NCI-H1417 treated with DMSO at 0.1 percent for 48 hours (cell line): ENCODE data around the gene BIRC2.

Source experiments
- DNase-seq: peaks from one replicate; lab custom pipeline; 2025; lab: John Stamatoyannopoulos, UW

Gene BIRC2

DNA sequence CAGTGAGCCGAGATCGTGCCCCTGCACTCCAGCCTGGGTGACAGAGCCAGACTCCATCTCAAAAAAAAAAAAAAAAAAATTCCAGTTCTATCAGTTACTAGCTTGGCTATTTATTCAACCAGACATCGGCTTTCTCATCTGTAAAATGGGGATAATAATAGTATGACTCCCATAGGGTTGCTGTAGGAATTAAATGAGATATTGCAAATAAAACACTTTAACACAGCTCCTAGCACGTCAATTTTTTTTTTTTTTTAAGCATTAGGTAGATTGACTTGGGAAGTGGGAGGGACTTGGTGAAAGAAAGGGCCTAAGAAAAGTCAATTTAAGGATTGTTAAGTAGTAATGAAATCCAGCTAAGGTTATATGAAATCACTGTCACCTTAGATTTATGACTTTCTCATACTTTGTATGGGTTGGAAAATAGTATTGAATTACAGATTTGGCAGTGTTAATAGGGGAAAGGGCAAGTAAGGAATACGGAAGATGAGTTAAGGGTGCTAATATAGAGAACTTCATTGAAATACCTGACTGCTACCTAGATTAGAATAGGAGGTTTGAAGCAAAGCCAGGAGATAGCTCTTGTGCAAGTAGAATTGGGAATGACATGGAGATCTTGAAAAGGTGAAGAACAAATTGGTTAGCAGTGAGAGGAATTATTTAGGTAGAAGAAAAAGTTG, 28.8 kb downstream of the BIRC2 start:
- no peak for DNase-seq

DNA sequence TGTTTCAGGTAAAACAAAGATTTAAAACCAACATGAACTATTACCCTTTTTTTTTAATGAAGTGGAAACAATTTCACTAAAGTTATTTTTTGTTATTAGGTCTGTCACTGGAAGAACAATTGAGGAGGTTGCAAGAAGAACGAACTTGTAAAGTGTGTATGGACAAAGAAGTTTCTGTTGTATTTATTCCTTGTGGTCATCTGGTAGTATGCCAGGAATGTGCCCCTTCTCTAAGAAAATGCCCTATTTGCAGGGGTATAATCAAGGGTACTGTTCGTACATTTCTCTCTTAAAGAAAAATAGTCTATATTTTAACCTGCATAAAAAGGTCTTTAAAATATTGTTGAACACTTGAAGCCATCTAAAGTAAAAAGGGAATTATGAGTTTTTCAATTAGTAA, 30.9 kb downstream of the BIRC2 start:
- no peak for DNase-seq

DNA sequence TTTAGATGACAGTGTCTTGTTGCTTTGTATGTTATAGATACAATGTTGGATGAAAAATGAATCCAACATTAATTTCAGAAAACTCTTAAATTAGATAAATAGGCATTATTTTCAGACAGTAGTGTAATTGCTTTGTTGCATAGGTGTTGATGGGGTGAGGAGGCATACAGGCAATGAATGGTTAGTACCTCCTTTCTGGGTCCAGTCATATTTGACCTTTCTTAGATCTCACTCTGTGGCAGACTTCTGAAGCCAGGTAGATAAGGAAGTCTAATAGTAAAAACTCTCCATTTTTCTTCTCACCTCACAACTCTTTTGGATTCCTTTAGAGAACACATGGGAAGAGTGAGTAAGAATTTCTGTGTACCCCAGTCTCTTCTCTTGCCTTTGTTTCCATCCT, 31.8 kb downstream of the BIRC2 start:
- no peak for DNase-seq

DNA sequence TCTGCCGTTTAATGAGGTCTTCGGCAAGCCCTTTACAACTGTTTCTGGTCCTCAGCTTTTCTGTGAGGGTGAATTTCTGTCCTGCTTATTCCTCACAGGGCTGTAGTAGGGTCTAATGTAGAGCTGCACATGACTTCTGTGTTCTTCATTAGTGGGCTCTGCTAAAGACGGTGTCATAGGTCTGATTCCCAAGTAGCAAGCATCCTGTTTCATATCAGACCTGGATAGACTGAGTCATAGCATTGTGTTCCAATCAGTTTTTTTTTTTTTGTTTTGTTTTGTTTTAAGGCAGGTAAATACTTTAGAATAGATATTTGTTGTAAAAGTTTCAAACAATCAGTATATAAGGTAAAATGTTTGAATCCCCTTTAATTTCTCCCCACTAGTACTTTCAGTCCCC, 35.4 kb downstream of the BIRC2 start:
- DNase-seq, result no peak

DNA sequence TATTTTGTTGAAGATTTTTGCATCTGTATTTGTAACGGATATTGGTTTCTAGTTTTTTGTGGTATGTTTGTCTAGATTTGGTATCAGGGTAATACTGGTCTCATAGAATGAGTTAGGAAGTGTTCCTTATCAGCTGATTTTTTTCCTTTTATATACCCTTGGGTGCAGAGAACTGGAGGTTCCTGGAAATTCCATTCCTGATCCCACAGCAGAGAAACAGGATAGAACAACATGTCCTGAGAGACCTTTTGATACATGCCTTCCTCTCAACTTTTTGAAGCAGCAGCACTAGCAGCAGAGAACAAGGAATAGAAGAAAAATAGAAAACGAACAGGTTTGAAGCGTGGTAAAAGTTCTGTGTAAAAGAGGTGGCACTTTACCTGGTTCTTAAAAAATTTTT, 36.8 kb downstream of the BIRC2 start:
- no peak for DNase-seq

DNA sequence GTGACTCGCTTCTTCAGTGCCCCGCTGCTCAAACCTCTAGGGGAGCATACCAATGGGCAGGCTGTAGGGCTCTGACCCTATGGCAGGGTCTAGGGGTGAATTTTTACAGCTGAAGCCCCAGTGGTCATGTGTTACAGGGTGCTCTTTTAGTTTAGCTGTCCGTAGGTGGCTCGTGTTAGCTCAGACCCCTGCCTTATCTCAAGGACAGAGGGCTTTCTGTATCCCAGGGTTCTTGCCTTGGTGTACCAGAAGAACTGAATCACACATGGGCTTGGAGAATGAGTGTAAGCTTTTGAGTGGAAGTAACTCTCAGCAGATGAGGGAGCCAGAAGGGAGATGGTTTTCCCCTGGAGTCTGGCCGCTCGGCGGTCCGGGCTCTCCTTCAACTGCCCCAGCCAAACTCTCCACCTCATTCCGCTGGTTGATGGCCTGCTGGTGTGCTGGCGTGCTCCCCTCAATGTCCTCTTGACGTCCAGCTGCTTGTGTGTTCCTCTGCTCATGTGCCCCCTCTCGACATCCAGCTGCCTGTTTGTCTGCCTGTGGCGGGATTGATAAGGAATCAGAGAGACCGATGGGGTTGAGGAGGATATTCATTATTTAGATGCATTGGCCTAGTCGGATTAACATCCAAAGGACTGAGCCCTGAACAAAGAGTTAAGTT, 37.5 kb downstream of the BIRC2 start:
- no peak for DNase-seq

DNA sequence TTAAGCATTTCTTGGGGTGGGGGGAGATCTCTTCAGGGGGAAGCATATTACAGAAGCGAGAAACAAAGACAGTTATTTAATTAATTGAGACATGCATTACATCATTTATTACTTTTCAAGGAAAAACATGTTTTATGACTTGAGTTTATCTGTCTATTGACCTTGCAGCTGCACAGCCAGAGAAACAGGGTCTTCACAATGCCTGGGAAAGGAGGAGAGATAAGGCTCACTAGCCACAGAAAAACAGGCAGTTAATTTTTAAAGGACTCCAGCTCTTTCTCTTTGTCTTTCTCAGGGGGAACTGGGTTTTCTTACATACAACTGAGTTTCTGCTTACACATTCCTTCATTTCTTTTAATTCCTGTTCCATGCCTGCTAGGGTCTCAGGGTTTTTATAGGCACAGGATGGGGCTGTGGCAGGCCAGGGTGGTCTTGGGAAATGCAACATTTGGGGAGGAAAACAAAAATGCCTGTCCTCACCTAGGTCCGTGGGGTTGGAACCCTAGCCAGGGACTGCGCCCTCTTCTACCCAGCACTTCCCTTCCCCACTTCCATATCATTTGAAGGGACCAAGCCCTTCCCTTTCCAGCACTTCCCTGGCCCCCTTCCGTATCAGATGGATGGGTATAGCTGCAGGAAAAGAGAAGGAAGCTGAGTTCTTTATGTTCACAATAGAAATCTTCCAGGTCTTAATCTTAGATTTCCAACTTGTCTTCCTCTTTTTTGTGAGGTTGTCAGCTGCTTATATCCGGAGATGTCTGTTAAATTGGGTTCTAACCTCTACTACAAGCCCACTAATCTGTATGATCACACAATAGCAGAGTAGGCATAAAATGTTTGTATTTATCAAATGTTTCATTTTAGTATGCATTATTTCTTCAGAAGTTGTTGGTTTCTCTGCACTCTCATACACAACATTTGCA, 38.3 kb downstream of the BIRC2 start:
- no peak for DNase-seq

DNA sequence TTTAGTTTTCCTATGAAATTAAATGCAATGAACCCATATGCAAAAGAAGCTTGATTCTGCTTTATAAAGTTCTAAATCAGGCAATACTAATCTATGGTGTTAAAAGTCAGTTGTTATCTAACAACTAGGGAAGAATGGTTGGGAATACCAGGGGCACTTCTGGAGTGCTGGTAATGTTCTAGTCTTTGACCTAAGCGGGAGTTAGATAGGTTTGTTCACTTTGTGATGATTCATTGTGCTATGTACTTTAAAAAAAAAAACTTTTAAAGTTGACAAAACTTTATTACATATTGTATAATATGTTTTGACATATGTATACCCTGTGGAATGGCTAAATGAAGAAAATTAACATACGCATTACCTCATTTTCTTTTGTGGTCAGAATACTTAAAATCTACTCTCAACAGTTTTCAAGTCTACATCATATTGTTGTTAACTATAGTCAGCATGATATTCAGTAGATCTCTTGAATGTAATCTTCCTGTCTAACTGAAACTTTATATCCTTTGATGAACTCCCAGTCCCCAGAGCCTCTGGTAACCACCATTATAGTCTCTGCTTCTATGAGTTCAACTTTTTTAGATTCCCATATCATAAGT, 39.2 kb downstream of the BIRC2 start:
- no peak for DNase-seq

DNA sequence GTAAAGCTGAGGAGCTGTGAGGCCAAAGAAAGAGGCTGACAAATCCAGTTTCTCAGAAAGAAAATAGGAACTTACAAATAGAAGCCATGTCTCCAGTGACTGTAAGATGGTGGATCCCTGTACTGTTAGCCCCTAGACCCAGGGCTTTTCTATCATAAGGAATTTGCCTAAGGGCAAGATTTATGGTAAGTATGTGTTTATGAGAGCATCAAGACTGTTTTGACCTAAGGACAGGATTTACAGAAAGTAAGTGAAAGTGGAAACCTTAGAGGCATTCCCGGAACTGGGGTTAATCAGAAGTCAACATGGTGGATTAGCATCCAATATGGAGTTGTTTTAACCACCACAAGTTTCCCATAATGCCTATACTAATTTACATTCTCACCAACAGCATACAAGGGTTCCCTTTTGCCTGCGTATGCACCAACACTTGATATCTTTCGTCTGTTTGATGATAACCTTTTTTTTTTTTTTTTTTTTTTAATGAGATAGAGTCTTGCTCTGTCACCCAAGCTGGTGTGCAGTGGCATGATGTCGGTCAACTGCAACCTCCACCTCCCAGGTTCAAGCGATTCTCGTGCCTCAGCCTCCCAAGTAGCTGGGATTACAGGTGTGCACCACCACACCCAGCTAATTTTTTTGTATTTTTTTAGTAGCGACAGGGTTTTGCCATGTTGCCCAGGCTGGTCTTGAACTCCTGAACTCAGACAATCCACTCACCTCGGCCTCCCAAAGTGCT, 40.2 kb downstream of the BIRC2 start:
- no peak for DNase-seq

DNA sequence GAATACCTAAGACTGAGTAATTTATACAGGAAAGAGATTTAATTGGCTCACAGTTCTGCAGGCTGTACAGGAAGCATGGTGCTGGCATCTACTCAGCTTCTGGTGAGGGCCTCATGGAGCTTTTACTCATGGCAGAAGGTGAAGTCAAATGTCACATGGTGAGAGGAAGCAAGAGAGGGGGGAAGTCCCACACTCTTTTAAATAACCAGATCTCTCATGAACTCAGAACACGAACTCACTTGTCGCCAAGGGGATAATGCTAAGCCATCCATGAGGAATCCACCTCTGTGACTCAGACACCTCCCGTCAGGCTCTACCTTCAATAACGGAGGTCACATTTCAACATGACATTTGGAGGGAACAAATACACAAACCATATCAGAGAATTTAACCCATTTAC, 42.2 kb downstream of the BIRC2 start:
- DNase-seq, result no peak

DNA sequence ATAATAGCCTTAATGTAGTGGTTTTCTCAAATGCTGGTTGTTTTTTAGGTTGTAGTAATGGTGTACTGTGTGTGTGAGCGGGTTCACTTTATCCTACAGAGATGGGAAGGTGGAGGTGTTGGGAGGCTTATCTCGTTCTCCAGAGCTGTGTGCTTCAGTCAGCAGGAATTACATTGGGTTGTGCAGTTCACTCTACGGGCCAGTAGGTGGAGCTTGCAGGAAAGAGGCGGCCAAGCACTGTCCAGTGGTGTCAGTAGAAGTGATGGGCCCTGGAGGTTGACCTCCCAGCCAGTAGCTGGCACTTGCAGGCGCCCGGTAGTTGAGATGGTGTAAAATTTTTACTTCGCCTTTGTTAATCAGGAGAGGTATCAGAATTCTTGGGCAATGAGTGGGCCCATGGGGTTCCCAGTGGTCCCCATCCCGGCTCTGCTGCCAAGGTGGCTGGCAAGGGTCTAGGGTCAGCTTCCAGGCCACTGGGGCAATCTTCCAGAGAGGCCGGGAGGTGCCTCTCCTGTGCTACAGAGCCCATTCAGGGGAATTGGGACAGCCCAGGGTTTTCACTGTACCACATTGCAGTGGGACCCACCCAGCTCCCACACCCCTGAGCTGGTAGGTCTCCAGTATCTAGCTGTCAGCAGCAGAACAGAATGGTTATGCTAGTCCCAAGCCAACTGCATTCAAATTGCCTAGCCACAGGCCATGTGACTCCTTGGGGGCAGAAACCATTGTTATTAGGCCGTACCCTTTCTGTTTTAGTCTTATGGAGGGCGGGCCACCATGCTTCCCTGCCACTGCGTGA, 43.9 kb downstream of the BIRC2 start:
- peak; percentile 43 for DNase-seq

DNA sequence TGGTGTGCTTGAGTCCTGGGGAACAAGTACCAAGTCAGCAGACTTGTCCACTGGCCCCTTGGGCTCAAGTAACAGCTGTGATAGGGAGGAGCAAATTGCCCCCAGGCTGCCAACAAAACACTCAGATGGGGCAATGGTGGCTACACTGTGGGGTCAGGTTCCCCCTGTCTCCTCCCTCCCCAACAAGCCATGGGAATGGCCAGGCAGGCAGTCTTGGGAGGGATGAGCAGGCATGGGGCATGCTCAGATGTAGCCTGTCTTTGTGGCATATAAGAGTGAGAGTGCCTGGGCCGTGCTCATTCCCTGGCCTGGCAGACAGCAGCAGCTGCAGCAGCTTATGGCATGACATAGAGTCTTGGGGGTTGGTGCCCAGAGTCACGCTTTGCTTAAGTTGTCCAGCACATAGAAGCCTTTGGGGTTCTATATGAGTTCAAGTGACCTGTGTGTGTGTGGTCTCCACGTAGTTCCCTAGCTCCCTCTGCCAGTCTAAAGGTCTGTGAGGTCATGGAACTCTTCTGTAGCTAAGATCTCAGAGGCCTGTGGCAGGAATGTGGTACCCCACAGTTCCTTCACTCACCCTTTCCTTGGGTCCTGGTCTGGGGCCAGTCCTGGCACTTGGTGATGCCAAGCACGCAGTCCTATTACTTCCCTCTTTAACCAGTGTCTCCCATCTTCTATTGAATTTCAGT, 44.7 kb downstream of the BIRC2 start:
- no peak for DNase-seq

DNA sequence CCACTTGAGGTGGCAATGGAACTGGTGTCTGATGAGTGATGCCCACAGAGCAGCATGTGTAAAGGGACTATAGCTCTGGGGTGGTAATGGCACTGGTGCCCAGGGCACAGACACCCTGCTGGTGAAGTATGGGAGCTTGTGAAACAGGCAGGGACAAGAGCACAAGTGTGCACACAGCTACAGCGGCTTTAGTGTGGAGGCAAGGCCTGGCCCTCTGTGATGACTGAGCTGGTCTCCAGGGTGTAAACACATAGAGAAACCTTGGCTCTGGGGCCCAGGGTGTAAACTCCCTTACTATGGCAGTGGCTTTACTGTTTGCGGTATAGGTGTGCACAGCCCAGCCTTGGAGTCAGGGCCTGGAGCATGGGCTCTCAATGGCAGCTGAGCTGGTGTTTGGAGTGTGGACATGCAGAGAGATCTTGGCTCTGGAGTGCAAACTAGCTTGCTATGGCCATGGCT, 46.3 kb downstream of the BIRC2 start:
- no peak for DNase-seq

DNA sequence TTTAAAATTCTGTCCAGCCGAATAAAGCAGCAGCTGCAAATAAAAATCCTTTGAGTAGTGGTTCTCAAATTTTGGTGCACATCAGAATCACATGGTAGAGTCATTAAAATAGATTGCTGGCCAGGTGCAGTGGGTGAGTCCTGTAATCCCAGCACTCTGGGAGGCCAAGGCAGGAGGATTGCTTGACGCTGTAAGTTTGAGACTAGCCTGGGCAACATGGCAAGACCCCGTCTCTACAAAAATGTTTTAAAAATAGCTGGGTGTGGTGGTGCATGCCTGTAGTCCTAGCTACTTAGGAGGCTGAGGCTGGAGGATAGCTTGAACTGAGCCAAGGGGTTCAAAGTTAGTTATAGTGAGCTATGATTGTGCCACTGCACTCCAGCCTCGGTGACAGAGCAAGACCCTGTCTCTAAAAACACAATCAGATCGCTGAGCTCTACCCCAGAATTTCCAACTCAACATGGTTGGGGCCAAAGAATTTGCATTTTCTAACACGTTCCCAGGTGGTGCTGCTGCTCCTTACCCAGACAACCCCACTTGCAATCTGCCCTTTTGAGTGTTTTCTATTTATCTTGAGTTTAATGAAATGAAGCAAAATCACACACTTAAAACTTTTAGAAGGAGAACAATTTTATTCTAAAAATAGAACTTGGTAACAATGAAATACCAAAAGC, 48.8 kb downstream of the BIRC2 start:
- DNase-seq, result no peak

DNA sequence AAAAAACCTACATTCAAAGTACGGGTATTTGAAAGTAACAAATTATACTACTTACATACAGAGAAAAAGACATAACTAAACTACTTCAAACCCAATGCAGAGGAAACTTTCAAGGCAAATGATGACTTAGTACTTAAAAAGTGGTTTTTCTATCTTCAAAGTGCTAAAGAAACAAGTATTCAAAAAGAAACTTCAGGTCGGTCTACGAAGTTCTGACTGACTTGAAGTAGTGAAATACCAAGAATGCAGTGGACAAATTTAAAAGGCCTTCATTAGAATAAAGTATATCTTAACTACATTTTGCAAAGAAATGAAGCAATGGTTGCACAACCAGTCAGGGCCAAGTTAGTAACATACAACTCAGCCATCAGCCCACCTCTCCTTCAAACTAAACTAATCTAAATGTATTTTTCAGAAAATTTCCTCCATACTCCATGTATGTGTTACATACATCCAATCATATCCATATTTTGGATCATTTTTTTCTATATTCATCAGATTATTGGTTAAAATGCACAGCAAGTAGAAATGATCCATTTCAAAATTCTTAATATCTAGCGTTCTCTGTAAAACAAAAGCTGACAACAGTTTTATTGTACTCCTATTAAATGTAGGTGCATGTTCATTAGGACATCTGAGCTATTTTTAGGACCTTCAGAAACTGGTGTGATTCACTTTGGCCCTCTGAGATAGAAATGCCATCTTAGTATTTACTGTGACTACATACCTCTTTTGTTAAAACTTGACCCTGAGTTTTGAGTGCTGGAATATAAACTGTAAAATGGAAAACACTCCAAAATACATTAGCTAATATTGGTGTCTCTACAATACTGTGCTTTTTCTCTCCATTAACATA, 49.9 kb downstream of the BIRC2 start:
- no peak for DNase-seq

DNA sequence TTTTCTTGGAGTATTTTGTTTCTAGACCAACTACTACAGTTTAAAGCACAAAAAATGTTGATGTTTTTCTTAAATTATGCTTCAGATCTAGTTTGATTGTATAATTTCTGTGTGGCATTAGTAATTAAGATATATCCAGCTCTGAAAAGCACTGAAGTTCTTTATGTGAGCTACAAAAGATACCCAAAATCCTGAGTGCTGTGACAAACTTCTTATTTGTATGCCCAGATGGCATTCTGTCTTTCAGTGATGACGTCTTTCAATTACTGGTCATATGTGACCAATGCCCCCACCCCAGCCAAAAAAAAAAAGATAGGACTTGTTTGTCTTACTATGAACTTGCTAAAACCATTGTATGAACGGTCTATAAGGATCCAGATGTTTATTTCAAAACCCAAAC, 51.3 kb downstream of the BIRC2 start:
- DNase-seq, result no peak

DNA sequence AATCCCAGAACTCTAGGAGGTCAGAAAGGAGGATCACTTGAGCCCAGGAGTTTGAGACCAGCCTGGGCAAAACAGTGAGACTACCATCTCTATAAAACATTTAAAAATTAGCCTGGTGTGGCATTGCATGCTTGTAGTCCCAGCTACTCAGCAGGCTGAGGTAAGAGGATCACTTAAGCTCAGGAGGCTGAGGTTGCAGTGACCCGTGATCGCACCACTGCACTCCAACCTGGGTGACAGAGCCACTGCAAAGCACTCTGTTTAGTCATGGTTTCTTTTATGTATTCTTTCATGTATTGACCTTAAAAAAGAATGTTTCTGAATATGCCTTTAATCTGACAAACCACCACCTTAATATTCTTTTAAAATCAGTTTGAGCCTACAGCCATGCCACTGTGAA, 52.2 kb downstream of the BIRC2 start:
- DNase-seq, result no peak

DNA sequence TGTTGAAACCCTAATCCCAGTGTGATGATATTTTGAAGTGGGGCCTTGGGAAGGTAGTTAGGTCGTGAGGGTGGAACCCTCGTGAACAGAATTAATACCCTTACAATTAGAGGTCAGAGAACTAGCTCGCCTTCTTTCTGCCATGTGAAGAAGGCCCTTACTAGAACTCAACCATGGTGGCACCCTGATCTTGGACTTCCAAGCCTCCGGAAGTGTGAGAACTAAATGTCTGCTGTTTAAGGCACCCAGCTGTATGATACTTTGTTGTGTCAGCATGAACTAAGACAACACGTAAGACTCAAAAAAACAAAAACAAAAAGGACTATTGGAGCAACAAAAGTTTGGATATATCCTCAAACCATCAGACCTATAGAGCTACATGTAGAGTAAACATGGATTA, 53.6 kb downstream of the BIRC2 start:
- DNase-seq, result no peak

DNA sequence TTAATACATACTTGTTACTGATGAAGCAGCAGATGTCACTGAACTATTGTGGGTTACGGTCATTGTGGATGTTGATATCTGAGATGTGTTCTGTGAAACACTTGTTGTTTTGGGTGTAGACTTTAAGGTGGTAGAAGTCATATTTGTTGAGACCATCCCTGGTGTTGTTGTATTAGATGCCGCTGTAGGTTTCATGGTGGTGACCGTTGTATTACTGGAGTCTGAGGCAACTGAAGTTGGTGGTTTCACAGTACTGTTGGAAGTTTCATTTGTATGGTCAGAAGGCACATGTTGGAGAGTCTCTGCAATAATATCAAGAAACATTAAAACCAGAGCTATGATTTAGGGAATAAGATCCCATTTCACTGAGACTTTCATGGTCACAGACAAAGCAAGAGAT, 54.9 kb downstream of the BIRC2 start:
- DNase-seq, result no peak
